Measurements from ENCODE around the gene DPEP3.
"Not testable (repeated sequence)": the region's sequence is repeated elsewhere in the genome, so short reads cannot be mapped to it uniquely, and the experiment has no call there.

The DPEP3 gene

DNA sequence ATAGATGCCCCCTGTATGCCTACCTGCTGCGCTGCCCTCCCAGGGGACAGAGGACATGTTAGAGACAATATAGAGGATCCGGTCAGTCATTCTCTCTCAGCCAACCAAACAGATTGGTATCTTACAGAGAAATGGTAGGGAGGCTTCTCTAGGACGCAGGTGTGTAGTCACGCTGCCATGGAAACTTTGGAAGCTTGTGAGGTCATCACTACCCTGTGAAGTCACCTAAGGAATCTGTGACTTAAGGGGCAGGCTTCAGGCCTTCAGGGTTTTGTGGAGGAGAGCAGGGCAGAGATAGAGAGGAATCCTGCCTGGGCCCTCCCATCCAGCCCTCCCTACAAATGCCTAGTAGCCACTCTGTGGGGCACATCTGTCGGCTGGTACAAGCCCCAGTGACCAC is 35.4 kb upstream of the DPEP3 start, which contains the start of gene DPEP2NB:
DPEP2NB (minus strand) TSS at position 231 of the 400 bp plus-strand sequence; CDS start at position 90, 141 bp downstream.
- Histone ChIP-seq H3K9me3 (ENCODE audit: low read length) (no peaks in the 10 kb centered on the region), H3K4me2 (ENCODE audit: low read length) (no peak within 1 kb of the TSS), H3K27me3 (ENCODE audit: insufficient read depth, low read length) (no peaks in the 10 kb centered on the region), H3K9ac (ENCODE audit: low read length) (no peak within 1 kb of the TSS), H2AFZ (ENCODE audit: low read length) (no peak within 1 kb of the TSS), H3K79me2 (ENCODE audit: insufficient read depth, low read length) (no peaks in the 10 kb centered on the region), H3K9me2 (ENCODE audit: low read depth, low read length) (no peaks in the 10 kb centered on the region), H3K36me3 (ENCODE audit: insufficient read depth, low read length) (no peaks in the 10 kb centered on the region; the same call in 1 of the 2 replicates), H3K27ac (ENCODE audit: low read depth, low read length, poor library complexity, severe bottlenecking) (no peak within 1 kb of the TSS), H3F3A (ENCODE audit: insufficient read depth, low read length) (no peaks in the 10 kb centered on the region), H3K4me1 (ENCODE audit: insufficient read depth, low read length, severe bottlenecking) (peaks cover 6% of the 10 kb centered on the region), H3K4me3 (ENCODE audit: low read depth, low read length, poor library complexity, severe bottlenecking) (no peak within 1 kb of the TSS), H4K20me1 (ENCODE audit: insufficient read depth, low read length) (no peaks in the 10 kb centered on the region)
- no peak for TF ChIP-seq EZH2 (IDR thresholded peaks at IDR 0.05; ENCODE audit: borderline replicate concordance, low read length)
- TF ChIP-seq, protein P1, sequence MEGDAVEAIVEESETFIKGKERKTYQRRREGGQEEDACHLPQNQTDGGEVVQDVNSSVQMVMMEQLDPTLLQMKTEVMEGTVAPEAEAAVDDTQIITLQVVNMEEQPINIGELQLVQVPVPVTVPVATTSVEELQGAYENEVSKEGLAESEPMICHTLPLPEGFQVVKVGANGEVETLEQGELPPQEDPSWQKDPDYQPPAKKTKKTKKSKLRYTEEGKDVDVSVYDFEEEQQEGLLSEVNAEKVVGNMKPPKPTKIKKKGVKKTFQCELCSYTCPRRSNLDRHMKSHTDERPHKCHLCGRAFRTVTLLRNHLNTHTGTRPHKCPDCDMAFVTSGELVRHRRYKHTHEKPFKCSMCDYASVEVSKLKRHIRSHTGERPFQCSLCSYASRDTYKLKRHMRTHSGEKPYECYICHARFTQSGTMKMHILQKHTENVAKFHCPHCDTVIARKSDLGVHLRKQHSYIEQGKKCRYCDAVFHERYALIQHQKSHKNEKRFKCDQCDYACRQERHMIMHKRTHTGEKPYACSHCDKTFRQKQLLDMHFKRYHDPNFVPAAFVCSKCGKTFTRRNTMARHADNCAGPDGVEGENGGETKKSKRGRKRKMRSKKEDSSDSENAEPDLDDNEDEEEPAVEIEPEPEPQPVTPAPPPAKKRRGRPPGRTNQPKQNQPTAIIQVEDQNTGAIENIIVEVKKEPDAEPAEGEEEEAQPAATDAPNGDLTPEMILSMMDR (IDR thresholded peaks at IDR 0.05; ENCODE audit: low read length): no peak

DNA sequence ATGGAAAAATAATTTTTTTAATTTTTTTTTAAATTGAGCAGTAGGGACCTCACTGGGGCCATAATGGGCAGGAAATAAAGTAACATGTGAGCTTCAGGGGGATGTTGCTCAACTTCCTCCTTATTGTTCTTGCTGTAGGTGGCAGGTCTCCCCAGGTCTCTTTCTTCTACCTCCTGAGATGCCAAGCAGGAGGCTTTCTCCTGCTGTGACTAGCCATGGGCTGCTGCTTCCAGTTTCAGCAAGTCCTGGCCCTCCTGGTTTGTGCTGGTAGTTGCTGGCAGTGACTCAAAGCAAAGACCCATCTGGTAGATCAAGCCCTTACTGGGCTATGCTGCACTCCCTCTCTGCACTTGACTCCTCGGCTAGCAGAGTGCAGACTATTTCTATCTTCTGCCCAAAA is 33.1 kb upstream of the DPEP3 start:
- no peaks in the 10 kb centered on the region for H3K36me3 ChIP-seq (ENCODE audit: insufficient read depth, low read length)
- TF ChIP-seq EZH2 (IDR thresholded peaks at IDR 0.05; ENCODE audit: borderline replicate concordance, low read length): no peak
- TF ChIP-seq, protein P1 (IDR thresholded peaks at IDR 0.05; ENCODE audit: low read length): no peak
- H3K27ac ChIP-seq (ENCODE audit: low read depth, low read length, poor library complexity, severe bottlenecking): no peak overlapping the region
- H3K27me3 ChIP-seq (ENCODE audit: insufficient read depth, low read length): no peaks in the 10 kb centered on the region
- no peaks in the 10 kb centered on the region for H3K9me3 ChIP-seq (ENCODE audit: low read length)
- no peaks in the 10 kb centered on the region for H3K79me2 ChIP-seq (ENCODE audit: insufficient read depth, low read length)
- H3K4me3 ChIP-seq (ENCODE audit: low read depth, low read length, poor library complexity, severe bottlenecking): no peak overlapping the region
- H3K4me1 ChIP-seq (ENCODE audit: insufficient read depth, low read length, severe bottlenecking): peaks cover 6% of the 10 kb centered on the region
- H3F3A ChIP-seq (ENCODE audit: insufficient read depth, low read length): no peaks in the 10 kb centered on the region
- no peak overlapping the region for H3K4me2 ChIP-seq (ENCODE audit: low read length)
- no peak overlapping the region for H2AFZ ChIP-seq (ENCODE audit: low read length)
- no peak overlapping the region for H3K9ac ChIP-seq (ENCODE audit: low read length)
- H3K9me2 ChIP-seq (ENCODE audit: low read depth, low read length): no peaks in the 10 kb centered on the region
- H4K20me1 ChIP-seq (ENCODE audit: insufficient read depth, low read length): no peaks in the 10 kb centered on the region

DNA sequence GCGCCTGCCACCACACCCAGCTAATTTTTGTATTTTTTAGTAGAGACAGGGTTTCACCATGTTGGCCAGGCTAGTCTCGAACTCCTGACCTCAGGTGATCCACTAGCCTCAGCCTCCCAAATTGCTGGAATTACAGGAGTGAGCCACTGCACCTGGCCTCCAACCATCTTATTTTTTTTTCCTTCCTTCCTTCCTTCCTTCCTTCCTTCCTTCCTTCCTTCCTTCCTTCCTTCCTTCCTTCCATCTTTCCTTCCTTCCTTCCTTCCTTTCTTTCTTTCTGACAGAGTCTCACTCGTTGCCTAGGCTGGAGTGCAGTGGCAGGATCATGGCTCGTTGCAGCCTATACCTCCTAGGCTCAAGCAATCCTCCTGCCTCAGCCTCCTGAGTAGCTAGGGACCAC is 29.6 kb upstream of the DPEP3 start:
- not testable (repeated sequence) for H3K27ac ChIP-seq (ENCODE audit: low read depth, low read length, poor library complexity, severe bottlenecking); H3K27me3 ChIP-seq (ENCODE audit: insufficient read depth, low read length); H4K20me1 ChIP-seq (ENCODE audit: insufficient read depth, low read length); H3F3A ChIP-seq (ENCODE audit: insufficient read depth, low read length); H3K4me2 ChIP-seq (ENCODE audit: low read length); H3K9me3 ChIP-seq (ENCODE audit: low read length); H3K4me3 ChIP-seq (ENCODE audit: low read depth, low read length, poor library complexity, severe bottlenecking); H3K9ac ChIP-seq (ENCODE audit: low read length); H3K36me3 ChIP-seq (ENCODE audit: insufficient read depth, low read length); H2AFZ ChIP-seq (ENCODE audit: low read length); H3K9me2 ChIP-seq (ENCODE audit: low read depth, low read length); H3K79me2 ChIP-seq (ENCODE audit: insufficient read depth, low read length)
- H3K4me1 ChIP-seq (ENCODE audit: insufficient read depth, low read length, severe bottlenecking): peaks cover 22% of the 10 kb centered on the region

DNA sequence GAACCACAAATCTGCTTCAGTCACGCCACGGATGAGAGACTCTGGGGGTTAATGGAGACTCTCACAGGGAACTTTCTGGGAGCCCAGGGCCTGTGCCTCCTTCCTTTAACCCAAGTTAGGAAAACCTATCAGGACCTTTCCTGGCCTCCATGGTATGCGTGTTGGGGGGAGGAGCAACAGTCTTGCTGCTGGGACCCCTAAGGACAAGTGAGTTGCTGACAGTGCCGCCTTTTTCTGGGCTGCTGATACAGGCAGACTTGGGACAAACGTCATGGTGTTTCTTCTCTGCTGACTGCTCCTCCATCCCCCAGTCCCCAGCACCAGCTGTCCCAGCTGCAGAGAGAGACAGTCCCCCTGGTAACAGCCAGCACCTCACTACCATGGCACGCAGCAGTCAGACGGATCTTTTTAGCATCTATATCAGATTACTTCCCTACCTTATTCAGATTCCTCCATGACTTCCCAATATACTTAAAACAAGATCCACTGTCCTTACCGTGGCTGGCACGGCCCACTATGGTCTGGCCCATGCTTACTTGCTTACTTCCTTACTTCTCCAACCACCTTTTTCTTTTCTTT is 28.9 kb upstream of the DPEP3 start:
- TF ChIP-seq, protein P1 (IDR thresholded peaks at IDR 0.05; ENCODE audit: low read length): no peak
- no peak for TF ChIP-seq EZH2 (IDR thresholded peaks at IDR 0.05; ENCODE audit: borderline replicate concordance, low read length)
- H3K36me3 ChIP-seq (ENCODE audit: insufficient read depth, low read length): no peaks in the 10 kb centered on the region
- peaks cover 22% of the 10 kb centered on the region for H3K4me1 ChIP-seq (ENCODE audit: insufficient read depth, low read length, severe bottlenecking)
- H4K20me1 ChIP-seq (ENCODE audit: insufficient read depth, low read length): no peaks in the 10 kb centered on the region
- no peaks in the 10 kb centered on the region for H3K79me2 ChIP-seq (ENCODE audit: insufficient read depth, low read length)
- no peaks in the 10 kb centered on the region for H3K9me3 ChIP-seq (ENCODE audit: low read length)
- no peaks in the 10 kb centered on the region for H3K9me2 ChIP-seq (ENCODE audit: low read depth, low read length)
- H3F3A ChIP-seq (ENCODE audit: insufficient read depth, low read length): no peaks in the 10 kb centered on the region
- H3K4me2 ChIP-seq (ENCODE audit: low read length): no peak overlapping the region
- no peak overlapping the region for H2AFZ ChIP-seq (ENCODE audit: low read length)
- H3K27me3 ChIP-seq (ENCODE audit: insufficient read depth, low read length): no peaks in the 10 kb centered on the region
- no peak overlapping the region for H3K9ac ChIP-seq (ENCODE audit: low read length)
- no peak overlapping the region for H3K27ac ChIP-seq (ENCODE audit: low read depth, low read length, poor library complexity, severe bottlenecking)
- H3K4me3 ChIP-seq (ENCODE audit: low read depth, low read length, poor library complexity, severe bottlenecking): no peak overlapping the region

Data from OCI-LY1 (cell line).